Mesendoderm (in vitro differentiated cells): ENCODE measurements around the gene RASL10B.

Experiments used
- DNase-seq: peaks from one replicate; pipeline ENCODE4 v3.0.0; 2013
- H2AK5ac ChIP-seq: 2 replicates; pipeline ENCODE4 v1.6.1; 2013; ENCODE audit warnings: low read length, inconsistent platforms
- H2BK120ac ChIP-seq: 2 replicates; pipeline ENCODE4 v1.6.1; 2013; ENCODE audit warnings: low read depth, mild to moderate bottlenecking, low read length, moderate library complexity, mixed read lengths
- H2BK15ac ChIP-seq: replicated peaks from 2 replicates; pipeline ENCODE4 v1.6.1; 2013; ENCODE audit warnings: low read depth, mild to moderate bottlenecking, moderate library complexity
- H2BK5ac ChIP-seq: 2 replicates; pipeline ENCODE4 v1.6.1; 2013; ENCODE audit warnings: low read length, inconsistent platforms
- H3K18ac ChIP-seq: 2 replicates; pipeline ENCODE4 v1.6.1; 2013; ENCODE audit warnings: mild to moderate bottlenecking, low read length, mixed read lengths
- H3K23ac ChIP-seq: one replicate; pipeline ENCODE4 v1.6.1; 2013; ENCODE audit warnings: low read length
- H3K27ac ChIP-seq: 2 replicates; pipeline ENCODE4 v1.5.1; 2013; ENCODE audit warnings: low read depth, mild to moderate bottlenecking, inconsistent platforms, low read length, moderate library complexity
- H3K27me3 ChIP-seq: 2 replicates; pipeline ENCODE4 v1.6.1; 2013; ENCODE audit warnings: low read length, control low read depth, mild to moderate bottlenecking, inconsistent platforms; ENCODE audit not compliant: insufficient read depth, poor library complexity
- H3K36me3 ChIP-seq: 2 replicates; pipeline ENCODE4 v1.6.1; 2013; ENCODE audit warnings: low read length, inconsistent platforms; ENCODE audit not compliant: control insufficient read depth, insufficient read depth
- H3K4ac ChIP-seq: one replicate; pipeline ENCODE4 v1.6.1; 2013; ENCODE audit warnings: low read depth, mild to moderate bottlenecking, low read length, moderate library complexity
- H3K4me1 ChIP-seq: 2 replicates; pipeline ENCODE4 v1.6.1; 2013; ENCODE audit warnings: low read depth, low read length, inconsistent platforms; ENCODE audit not compliant: control insufficient read depth
- H3K4me2 ChIP-seq: 2 replicates; pipeline ENCODE4 v1.6.1; 2013; ENCODE audit warnings: low read length
- H3K4me3 ChIP-seq: 2 replicates; pipeline ENCODE4 v1.5.1; 2013; ENCODE audit warnings: mild to moderate bottlenecking, low read length
- H3K56ac ChIP-seq: one replicate; pipeline ENCODE4 v1.6.1; 2013; ENCODE audit warnings: low read length
- H3K79me1 ChIP-seq: 2 replicates; pipeline ENCODE4 v1.6.1; 2013; ENCODE audit warnings: low read length, inconsistent platforms
- H3K79me2 ChIP-seq: 2 replicates; pipeline ENCODE4 v1.6.1; 2013; ENCODE audit warnings: mild to moderate bottlenecking, low read length; ENCODE audit not compliant: control insufficient read depth, insufficient read depth
- H3K9ac ChIP-seq: 2 replicates; pipeline ENCODE4 v1.6.1; 2013; ENCODE audit warnings: low read length, inconsistent platforms
- H4K5ac ChIP-seq: one replicate; pipeline ENCODE4 v1.6.1; 2013; ENCODE audit warnings: low read length
- H4K8ac ChIP-seq: one replicate; pipeline ENCODE4 v1.6.1; 2013; ENCODE audit warnings: low read depth, mild to moderate bottlenecking, control low read depth, low read length, moderate library complexity
- WGBS: extraction: QIAGEN DNeasy Blood & Tissue Kit; methylation state at CpG from one replicate; pipeline ENCODE4 v1.1.7; 2013; ENCODE audit warnings: low lambda C conversion rate, missing lambda C conversion rate; ENCODE audit not compliant: insufficient coverage; ENCODE audit errors: extremely low coverage; 5-methylcytosine and 5-hydroxymethylcytosine counted together

RASL10B gene

GRCh38 chr17:35757243-35757642, 25.8 kb downstream of the RASL10B start:
- Histone ChIP-seq H3K36me3 (no peaks in the 10 kb centered on the region), H3K18ac (no peak overlapping the region), H3K4me3 (no peak overlapping the region), H3K56ac (no peak overlapping the region), H3K9ac (no peak overlapping the region), H3K4me2 (no peak overlapping the region), H2BK15ac (no peak overlapping the region), H3K27ac (no peak overlapping the region), H3K79me1 (no peaks in the 10 kb centered on the region), H2BK5ac (no peak overlapping the region), H3K4me1 (no peaks in the 10 kb centered on the region), H4K8ac (no peak overlapping the region), H3K27me3 (no peaks in the 10 kb centered on the region), H3K79me2 (no peaks in the 10 kb centered on the region), H4K5ac (no peak overlapping the region), H2BK120ac (no peak overlapping the region), H3K4ac (no peak overlapping the region), H3K23ac (no peak overlapping the region), H2AK5ac (no peak overlapping the region)
- DNase-seq: no peak

- Histone ChIP-seq H2BK15ac (no peak within 1 kb of the TSS), H2BK5ac (no peak within 1 kb of the TSS), H3K79me1 (no peaks in the 10 kb centered on the region), H3K27me3 (no peaks in the 10 kb centered on the region), H3K9ac (no peak within 1 kb of the TSS), H3K23ac (no peak within 1 kb of the TSS), H3K4ac (no peak within 1 kb of the TSS), H3K4me2 (no peak within 1 kb of the TSS), H2BK120ac (no peak within 1 kb of the TSS), H3K4me3 (no peak within 1 kb of the TSS), H3K27ac (no peak within 1 kb of the TSS), H2AK5ac (no peak within 1 kb of the TSS), H4K5ac (no peak within 1 kb of the TSS), H3K18ac (no peak within 1 kb of the TSS), H3K4me1 (no peaks in the 10 kb centered on the region), H3K79me2 (no peaks in the 10 kb centered on the region), H3K36me3 (no peaks in the 10 kb centered on the region), H4K8ac (no peak within 1 kb of the TSS), H3K56ac (no peak within 1 kb of the TSS)
- WGBS: no CpG with 5 or more reads among the region's 1 CpG
- DNase-seq: no peak
These were observed 29.1 kb downstream of the RASL10B start, which contains the start of gene C17orf50 for GRCh38 chr17:35760587-35760986. TSS of gene C17orf50 (plus strand) at chr17:35760887. CDS start at chr17:35760942, 55 bp downstream.

GRCh38 chr17:35761601-35762000, 30.2 kb downstream of the RASL10B start:
- no peak overlapping the region for H3K56ac ChIP-seq
- H3K36me3 ChIP-seq: no peaks in the 10 kb centered on the region
- H3K9ac ChIP-seq: no peak overlapping the region
- no peaks in the 10 kb centered on the region for H3K4me1 ChIP-seq
- no peak overlapping the region for H4K5ac ChIP-seq
- H2BK120ac ChIP-seq: no peak overlapping the region
- H3K4me2 ChIP-seq: no peak overlapping the region
- no CpG with 5 or more reads among the region's 5 CpGs for WGBS
- no peak overlapping the region for H2BK15ac ChIP-seq
- no peaks in the 10 kb centered on the region for H3K27me3 ChIP-seq
- H3K79me2 ChIP-seq: no peaks in the 10 kb centered on the region
- H3K27ac ChIP-seq: no peak overlapping the region
- no peak overlapping the region for H3K18ac ChIP-seq
- no peak overlapping the region for H3K23ac ChIP-seq
- H3K79me1 ChIP-seq: no peaks in the 10 kb centered on the region
- H3K4ac ChIP-seq: no peak overlapping the region
- no peak overlapping the region for H2AK5ac ChIP-seq
- no peak overlapping the region for H4K8ac ChIP-seq
- no peak overlapping the region for H3K4me3 ChIP-seq
- no peak for DNase-seq
- H2BK5ac ChIP-seq: no peak overlapping the region

- no peak overlapping the region for H3K23ac ChIP-seq
- H3K4me3 ChIP-seq: no peak overlapping the region
- H3K56ac ChIP-seq: no peak overlapping the region
These were observed 32.3 kb downstream of the RASL10B start for GRCh38 chr17:35763767-35764122.

GRCh38 chr17:35764123-35764991, 32.9 kb downstream of the RASL10B start:
- Histone ChIP-seq H3K56ac (no peak overlapping the region), H2BK15ac (no peak overlapping the region), H3K23ac (no peak overlapping the region), H2BK120ac (no peak overlapping the region), H2AK5ac (no peak overlapping the region), H3K27me3 (no peaks in the 10 kb centered on the region), H4K8ac (no peak overlapping the region), H2BK5ac (no peak overlapping the region), H3K9ac (no peak overlapping the region), H3K4me2 (peak overlapping the region; percentile 61), H3K4me1 (no peaks in the 10 kb centered on the region), H3K4me3 (no peak overlapping the region), H3K18ac (no peak overlapping the region), H3K27ac (no peak overlapping the region), H3K79me1 (no peaks in the 10 kb centered on the region), H4K5ac (no peak overlapping the region), H3K36me3 (no peaks in the 10 kb centered on the region), H3K4ac (no peak overlapping the region), H3K79me2 (no peaks in the 10 kb centered on the region)
- DNase-seq: peak; percentile 97
- no CpG with 5 or more reads among the region's 75 CpGs for WGBS

More at GRCh38 chr17:35763767-35764122, 32.3 kb downstream of the RASL10B start:
- Histone ChIP-seq H3K4me1 (no peaks in the 10 kb centered on the region), H3K27me3 (no peaks in the 10 kb centered on the region), H3K79me1 (no peaks in the 10 kb centered on the region), H2BK120ac (no peak overlapping the region), H3K36me3 (no peaks in the 10 kb centered on the region), H3K79me2 (no peaks in the 10 kb centered on the region), H2AK5ac (no peak overlapping the region), H3K18ac (no peak overlapping the region), H2BK5ac (no peak overlapping the region), H3K4me2 (no peak overlapping the region), H2BK15ac (no peak overlapping the region), H3K9ac (no peak overlapping the region), H3K27ac (no peak overlapping the region), H3K4ac (no peak overlapping the region), H4K5ac (no peak overlapping the region), H4K8ac (no peak overlapping the region)
- no CpG with 5 or more reads among the region's 17 CpGs for WGBS
- no peak for DNase-seq
